BE2C (cell line): ENCODE measurements around the gene SLC39A11.

Experiments used
- DNase-seq: peaks from one replicate; pipeline ENCODE4 v3.0.0-alpha.2; 2020
- H3K27me3 ChIP-seq: fragments of 250-450 bp; sonication (Bioruptor Pico); 2 replicates; pipeline ENCODE4 v1.5.1; 2020; ENCODE audit warnings: mild to moderate bottlenecking
- H3K36me3 ChIP-seq: fragments of 250-450 bp; sonication (Bioruptor Pico); 2 replicates; pipeline ENCODE4 v1.5.1; 2020; ENCODE audit warnings: mild to moderate bottlenecking
- H3K4me1 ChIP-seq: fragments of 250-450 bp; sonication (Bioruptor Pico); 2 replicates; pipeline ENCODE4 v1.5.1; 2020
- H3K4me3 ChIP-seq: 2 replicates; pipeline ENCODE4 v1.5.1; 2011; ENCODE audit warnings: low read depth, low read length
- H3K9me3 ChIP-seq: fragments of 250-450 bp; sonication (Bioruptor Pico); 2 replicates; pipeline ENCODE4 v1.5.1; 2020
- CTCF ChIP-seq: IDR thresholded peaks from 2 replicates; pipeline ENCODE4 v1.5.1; 2012; ENCODE audit warnings: mild to moderate bottlenecking, low read depth, low read length

Gene SLC39A11

GRCh38 chr17:72616447-72616846, 476.0 kb downstream of the SLC39A11 start:
- H3K4me3 ChIP-seq, result no peak overlapping the region
- H3K27me3 ChIP-seq, result no peaks in the 10 kb centered on the region
- no peak for TF ChIP-seq CTCF
- no peaks in the 10 kb centered on the region for H3K9me3 ChIP-seq
- no peak for DNase-seq
- H3K4me1 ChIP-seq, result peaks cover 15% of the 10 kb centered on the region
- no peaks in the 10 kb centered on the region for H3K36me3 ChIP-seq

- Histone ChIP-seq H3K9me3 (no peaks in the 10 kb centered on the region), H3K4me1 (peaks cover 15% of the 10 kb centered on the region), H3K27me3 (no peaks in the 10 kb centered on the region), H3K36me3 (no peaks in the 10 kb centered on the region), H3K4me3 (no peak overlapping the region)
- TF ChIP-seq CTCF, result no peak
- DNase-seq, result no peak
These were observed 476.9 kb downstream of the SLC39A11 start for GRCh38 chr17:72615627-72615991.

GRCh38 chr17:72614871-72615626, 477.4 kb downstream of the SLC39A11 start:
- no peaks in the 10 kb centered on the region for H3K36me3 ChIP-seq
- no peak for DNase-seq
- H3K27me3 ChIP-seq, result no peaks in the 10 kb centered on the region
- H3K4me3 ChIP-seq, result no peak overlapping the region
- TF ChIP-seq CTCF, result no peak
- peaks cover 15% of the 10 kb centered on the region for H3K4me1 ChIP-seq
- H3K9me3 ChIP-seq, result no peaks in the 10 kb centered on the region

- no peak for DNase-seq
- no peaks in the 10 kb centered on the region for H3K36me3 ChIP-seq
- no peaks in the 10 kb centered on the region for H3K27me3 ChIP-seq
- H3K4me3 ChIP-seq, result no peak overlapping the region
- no peak for TF ChIP-seq CTCF
- no peaks in the 10 kb centered on the region for H3K9me3 ChIP-seq
- H3K4me1 ChIP-seq, result peaks cover 15% of the 10 kb centered on the region
These were observed 478.0 kb downstream of the SLC39A11 start for GRCh38 chr17:72614476-72614870.

GRCh38 chr17:72613806-72614292, 478.6 kb downstream of the SLC39A11 start:
- Histone ChIP-seq H3K4me3 (no peak overlapping the region), H3K36me3 (no peaks in the 10 kb centered on the region), H3K4me1 (peaks cover 15% of the 10 kb centered on the region), H3K9me3 (no peaks in the 10 kb centered on the region), H3K27me3 (no peaks in the 10 kb centered on the region)
- no peak for TF ChIP-seq CTCF
- no peak for DNase-seq

- Histone ChIP-seq H3K9me3 (no peaks in the 10 kb centered on the region), H3K4me3 (no peak overlapping the region), H3K4me1 (peaks cover 12% of the 10 kb centered on the region), H3K27me3 (no peaks in the 10 kb centered on the region), H3K36me3 (no peaks in the 10 kb centered on the region)
- no peak for DNase-seq
- TF ChIP-seq CTCF, result no peak
These were observed 479.1 kb downstream of the SLC39A11 start for GRCh38 chr17:72613396-72613795.
